HCT116 (cell line): ENCODE data around the gene PANX2.

Experiments used
- ATF3 ChIP-seq: IDR thresholded peaks from 2 replicates; pipeline ENCODE4 v1.6.1; 2012
- EZH2phosphoT487 ChIP-seq: fragments of 200-600 bp; IDR thresholded peaks from 2 replicates; pipeline ENCODE4 v1.6.1; 2018; ENCODE audit warnings: antibody characterized with exemption, borderline replicate concordance
- REST ChIP-seq: IDR thresholded peaks from 2 replicates; pipeline ENCODE4 v1.6.1; 2012; ENCODE audit warnings: low read depth

DNA sequence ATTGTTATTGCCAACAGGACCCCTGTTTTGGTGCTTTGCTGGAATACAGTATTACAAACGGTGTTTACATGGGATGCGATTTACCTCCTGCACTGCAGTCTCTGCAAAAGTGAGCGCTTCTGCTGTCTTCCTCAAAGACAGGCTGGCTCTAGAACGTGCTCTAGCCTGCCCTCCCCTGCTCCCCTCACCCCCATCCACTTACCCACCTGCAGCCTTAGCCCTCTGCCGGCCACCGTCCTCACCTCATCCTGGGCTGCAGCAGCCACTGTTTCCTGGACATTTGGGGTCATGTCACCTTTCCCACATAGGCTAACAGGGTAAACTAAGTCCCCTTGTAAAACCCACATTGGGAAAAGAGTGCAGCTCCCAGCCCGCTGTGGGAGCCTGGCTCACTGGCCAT, 9.6 kb upstream of the PANX2 start:
- TF ChIP-seq EZH2phosphoT487 (no peak), REST (no peak), ATF3 (no peak)
